K562 (cell line): ENCODE data around the gene ACYP2. TPM values are rescaled to one million over a fixed set of nuclear protein-coding genes. Genes with fewer than 3 reads are reported as not detected.

Experiments used
- ATAC-seq: fragments of 200-7000 bp; cut with Tn5 transposase; 3 replicates; pipeline ENCODE4 v1.9.1; 2020; ENCODE audit warnings: moderate library complexity
- BruUV-seq: library from RNA; stranded (reverse); fragments of 400-500 nt; replicated peaks from 2 replicates; lab custom pipeline; 2021; lab: Mats Ljungman, UMichigan
- CTCF ChIA-PET: fragments of 300-600 bp; formaldehyde crosslinking; extraction: SDS; loops from one replicate; lab custom pipeline; 2021; ENCODE audit warnings: low intra/inter-chr PET ratio; lab: Yijun Ruan, JAX
- POLR2A ChIA-PET: fragments of 300-600, 350-650 bp; sonication (Branson Sonifier 250); formaldehyde crosslinking; extraction: SDS; loops from one replicate; lab custom pipeline; 2021; ENCODE audit warnings: antibody characterized with exemption, inconsistent platforms; lab: Yijun Ruan, JAX
- DNase-seq, 4 experiments: peaks; one replicate each; pipeline versions ENCODE4 v3.0.0 to v3.0.0-alpha.2; 2011 to 2018; ENCODE audit warnings: low spot score in 3 of 4, mixed read lengths in 3 of 4; ENCODE audit errors: extremely low read depth in 1 of 4
- FAIRE-seq: peaks from 2 replicates; lab custom pipeline; 2011; peaks lifted over from hg19 to GRCh38; lab: Jason Lieb, UNC
- H2AFZ ChIP-seq: 2 replicates; pipeline ENCODE4 v1.6.0; 2011; ENCODE audit warnings: low read depth, low read length, control low read depth, inconsistent platforms
- H3K27ac ChIP-seq: fragments of 200-600 bp; 3 replicates; pipeline ENCODE4 v1.8.0; 2011; ENCODE audit warnings: low read depth, mild to moderate bottlenecking, control low read depth, inconsistent platforms, low read length, moderate library complexity, mixed read lengths; ENCODE audit errors: extremely low read depth
- H3K27me3 ChIP-seq, 2 experiments: fragments of 300-600 bp in 1 of 2; 2 replicates in 1 of 2; 3 replicates in 1 of 2; pipeline versions ENCODE4 v1.6.0 to v1.8.0; 2011; ENCODE audit warnings: inconsistent platforms in 2 of 2, low read length in 2 of 2, mild to moderate bottlenecking in 1 of 2, mixed read lengths in 1 of 2, moderate library complexity in 1 of 2; ENCODE audit not compliant: control insufficient read depth in 2 of 2, insufficient read depth in 2 of 2
- H3K36me3 ChIP-seq: fragments of 300-600 bp; 3 replicates; pipeline ENCODE4 v1.8.0; 2011; ENCODE audit warnings: mild to moderate bottlenecking, low read length, inconsistent platforms; ENCODE audit not compliant: control insufficient read depth, insufficient read depth
- H3K4me1 ChIP-seq, 2 experiments: fragments of 200-600 bp in 1 of 2; replicated peaks in 1 of 2; 2 replicates in 1 of 2; 3 replicates in 1 of 2; pipeline versions ENCODE4 v1.5.1 to v1.8.0; 2011; ENCODE audit warnings: inconsistent platforms in 2 of 2, low read length in 2 of 2, mild to moderate bottlenecking in 1 of 2, mixed read lengths in 1 of 2, moderate library complexity in 1 of 2; ENCODE audit not compliant: control insufficient read depth in 2 of 2, insufficient read depth in 2 of 2
- H3K4me2 ChIP-seq: 2 replicates; pipeline ENCODE4 v1.6.1; 2011; ENCODE audit warnings: low read length, control low read depth, inconsistent platforms, mixed read lengths; ENCODE audit not compliant: insufficient read depth
- H3K4me3 ChIP-seq: fragments of 200-600 bp; sonication (generic), shearing (Covaris generic); 2 replicates; pipeline ENCODE4 v1.5.1; 2016; ENCODE audit warnings: control low read depth, inconsistent platforms
- H3K79me2 ChIP-seq: fragments of 200-600 bp; 3 replicates; pipeline ENCODE4 v1.8.0; 2011; ENCODE audit warnings: low read length, inconsistent platforms; ENCODE audit not compliant: control insufficient read depth, insufficient read depth
- H3K9ac ChIP-seq, 2 experiments: 2 replicates each; pipeline versions ENCODE4 v1.6.0 to v1.6.1; 2011; ENCODE audit warnings: low read depth in 2 of 2, low read length in 2 of 2, control low read depth in 1 of 2, inconsistent platforms in 1 of 2, mild to moderate bottlenecking in 1 of 2, mixed read lengths in 1 of 2; ENCODE audit not compliant: insufficient read depth in 1 of 2
- H3K9me1 ChIP-seq: one replicate; pipeline ENCODE4 v1.6.0; 2011; ENCODE audit warnings: inconsistent platforms, mild to moderate bottlenecking, low read length, moderate library complexity; ENCODE audit not compliant: control insufficient read depth, insufficient read depth
- H3K9me3 ChIP-seq: replicated peaks from 2 replicates; pipeline ENCODE4 v1.5.1; 2011; ENCODE audit warnings: low read depth, low read length, inconsistent platforms; ENCODE audit not compliant: control insufficient read depth, insufficient read depth
- H4K20me1 ChIP-seq: replicated peaks from 2 replicates; pipeline ENCODE4 v1.6.1; 2011; ENCODE audit warnings: low read length, inconsistent platforms, mixed read lengths; ENCODE audit not compliant: control insufficient read depth, insufficient read depth
- CCAR2 ChIP-seq: fragments of 200-400 bp; formaldehyde crosslinking; IDR thresholded peaks from 2 replicates; pipeline ENCODE4 v1.6.1; 2017; ENCODE audit warnings: mild to moderate bottlenecking, low read depth, low read length
- COPS2 ChIP-seq: fragments of 450-650 bp; conservative IDR thresholded peaks from 2 replicates; pipeline ENCODE4 v1.6.1; 2016; ENCODE audit warnings: mild to moderate bottlenecking, moderate library complexity
- DACH1 ChIP-seq: fragments of 450-650 bp; IDR thresholded peaks from 2 replicates; pipeline ENCODE4 v1.6.1; 2018; ENCODE audit not compliant: partially characterized antibody
- DEAF1 ChIP-seq: fragments of 450-650 bp; formaldehyde crosslinking; IDR thresholded peaks from 2 replicates; pipeline ENCODE4 v1.4.0; 2020; ENCODE audit warnings: mild to moderate bottlenecking, moderate library complexity
- ETV6 ChIP-seq, 3 experiments: fragments of 150-350 bp in 1 of 3; sonication (generic) in 1 of 3; formaldehyde crosslinking in 1 of 3; IDR thresholded peaks; 2 replicates each; pipeline versions ENCODE4 v1.6.1 to v1.8.0; 2014 to 2022; ENCODE audit warnings: borderline replicate concordance in 2 of 3, low read depth in 2 of 3, antibody characterized with exemption in 1 of 3, low read length in 1 of 3, mild to moderate bottlenecking in 1 of 3, missing genetic modification reagents in 1 of 3
- EWSR1 ChIP-seq: fragments of 450-650 bp; IDR thresholded peaks from 2 replicates; pipeline ENCODE4 v1.6.1; 2018; ENCODE audit warnings: borderline replicate concordance, mild to moderate bottlenecking, low read depth, moderate library complexity; ENCODE audit not compliant: partially characterized antibody
- FOS ChIP-seq: IDR thresholded peaks from 3 replicates; pipeline ENCODE4 v1.6.1; 2011; ENCODE audit not compliant: insufficient read length; ENCODE audit errors: extremely low read depth
- HDAC6 ChIP-seq: IDR thresholded peaks from 2 replicates; pipeline ENCODE4 v1.6.1; 2012; ENCODE audit warnings: low read depth, mild to moderate bottlenecking, control low read depth, inconsistent platforms, low read length, moderate library complexity
- HDGF ChIP-seq: fragments of 450-650 bp; IDR thresholded peaks from 2 replicates; pipeline ENCODE4 v1.6.1; 2016
- RBM15 ChIP-seq: fragments of 200-400 bp; formaldehyde crosslinking; IDR thresholded peaks from 2 replicates; pipeline ENCODE4 v1.6.1; 2018; ENCODE audit warnings: mild to moderate bottlenecking, low read length, moderate library complexity; ENCODE audit not compliant: insufficient read depth
- SRF ChIP-seq, 2 experiments: fragments of 250-450, 450-650 bp in 1 of 2; sonication (Bioruptor Pico) in 1 of 2; sonication (generic) in 1 of 2; formaldehyde crosslinking; IDR thresholded peaks; 2 replicates each; pipeline versions ENCODE4 v1.5.0 to v1.5.1; 2020 to 2022; ENCODE audit warnings: mild to moderate bottlenecking in 1 of 2, missing genetic modification reagents in 1 of 2
- ZBTB12 ChIP-seq: fragments of 250-450 bp; sonication (Bioruptor Pico); IDR thresholded peaks from 2 replicates; pipeline ENCODE4 v1.4.0; 2020
- ZNF212 ChIP-seq: fragments of 450-650 bp; formaldehyde crosslinking; IDR thresholded peaks from 2 replicates; pipeline ENCODE4 v1.4.0; 2020; ENCODE audit warnings: mild to moderate bottlenecking
- ZNF444 ChIP-seq: fragments of 250-450 bp; sonication (Bioruptor Pico); IDR thresholded peaks from 2 replicates; pipeline ENCODE4 v1.4.0; 2020; ENCODE audit warnings: mild to moderate bottlenecking, moderate library complexity
- ZNF655 ChIP-seq: fragments of 250-450 bp; sonication (Bioruptor Pico); IDR thresholded peaks from 2 replicates; pipeline ENCODE4 v1.5.0; 2021
- WGBS: fragments of 100-300 bp; shearing (Covaris generic); methylation state at CpG from one replicate; pipeline ENCODE4 v1.1.6; 2016; ENCODE audit warnings: low coverage, mixed read lengths; ENCODE audit not compliant: insufficient coverage; ENCODE audit errors: missing lambda C conversion rate; 5-methylcytosine and 5-hydroxymethylcytosine counted together
- in situ Hi-C: fragments of 300-500 bp; cut with MboI; formaldehyde crosslinking; loops from 4 replicates; pipeline ENCODE4 v1.15.0; 2018; ENCODE audit warnings: inconsistent platforms, mixed read lengths
- intact Hi-C: fragments of 100-400 bp; cut with micrococcal nuclease; formaldehyde crosslinking; loops from 2 replicates; pipeline ENCODE4 v1.14.2; 2022
- polyA plus RNA-seq, 8 experiments: library from polyadenylated mRNA; depleted of rRNA in 4 of 8; stranded (reverse) in 5 of 8; unstranded in 3 of 8; fragments of >200 nt; fragmentation: Nextera tagmentation in 2 of 8; fragmentation: Illumina TruSeq in 1 of 8; extraction: Ambion mirVana in 2 of 8; extraction: Trizol in 1 of 8; gene quantifications; 2 replicates each; pipeline versions ENCODE4 v1.2.1 to v1.2.3, GENCODE V29; 2011 to 2014; ENCODE audit warnings: inconsistent platforms in 1 of 8, missing spikeins in 1 of 8
- total RNA-seq, 7 experiments: library from RNA; depleted of rRNA in 6 of 7; stranded (reverse); fragments of >200 nt in 6 of 7; fragmentation: Illumina TruSeq in 2 of 7; extraction: Trizol in 2 of 7; gene quantifications; 2 replicates each; pipeline versions ENCODE4 v1.2.1 to v1.2.3, GENCODE V29; 2011 to 2021; ENCODE audit warnings: low replicate concordance in 1 of 7
- TF ChIP-seq, protein P1 (sequence below): IDR thresholded peaks from 3 replicates; pipeline ENCODE4 v1.6.1; 2011; ENCODE audit warnings: borderline replicate concordance, mild to moderate bottlenecking; ENCODE audit not compliant: insufficient read length, insufficient read depth

Gene ACYP2
- total and polyA plus RNA-seq, 9 of the 15 experiments (the other 6 are each of a cell fraction or from before 2014, with no cell fraction given), result 1.0 to 4.1 (median 2.0) TPM

DNA sequence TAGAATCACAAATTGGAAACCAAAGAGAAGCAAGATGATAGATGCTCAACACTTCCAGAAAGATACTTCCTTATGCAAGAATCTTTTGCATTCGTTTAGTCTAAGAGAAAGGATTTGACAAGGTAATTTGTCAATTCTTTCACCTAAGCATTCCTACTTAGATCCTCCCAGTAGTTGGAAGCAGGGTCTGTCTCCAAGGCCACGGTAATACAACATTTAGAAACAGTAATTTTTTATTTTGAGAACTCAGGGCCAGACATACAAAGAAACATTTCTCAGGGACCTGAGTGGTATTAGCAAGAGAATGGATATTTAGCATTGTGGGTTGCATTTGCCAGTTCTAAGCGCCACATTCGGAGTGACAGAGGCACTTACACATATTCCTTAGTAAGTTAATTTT lies 68.6 kb downstream of the ACYP2 start:
- in situ Hi-C loops, result no loop called here
- H3K27me3 ChIP-seq, result no peaks in the 10 kb centered on the region
- H3K4me1 ChIP-seq, result no peaks in the 10 kb centered on the region
- WGBS, result 32% methylated on average over 4 of the region's 4 CpGs
- no peaks in the 10 kb centered on the region for H3K9me1 ChIP-seq
- no peak overlapping the region for H3K4me2 ChIP-seq
- no peaks in the 10 kb centered on the region for H3K36me3 ChIP-seq
- CTCF ChIA-PET, result no interaction called here
- POLR2A ChIA-PET, result no interaction called here
- DNase-seq, result no peak
- no peaks in the 10 kb centered on the region for H3K79me2 ChIP-seq
- BruUV-seq, result no TSS peak
- no peaks in the 10 kb centered on the region for H4K20me1 ChIP-seq
- no peak overlapping the region for H3K27ac ChIP-seq
- no peak for TF ChIP-seq CCAR2
- no peak for TF ChIP-seq DACH1
- TF ChIP-seq FOS, result no peak
- no peak for TF ChIP-seq ZNF444 (CRISPR knock-in tag)
- no peak for TF ChIP-seq DEAF1 (CRISPR knock-in tag)
- no peak for TF ChIP-seq ZNF655 (CRISPR knock-in tag)
- TF ChIP-seq ZNF212 (CRISPR knock-in tag), result no peak
- no peak for TF ChIP-seq RBM15
- TF ChIP-seq COPS2, result no peak
- TF ChIP-seq, protein P1, sequence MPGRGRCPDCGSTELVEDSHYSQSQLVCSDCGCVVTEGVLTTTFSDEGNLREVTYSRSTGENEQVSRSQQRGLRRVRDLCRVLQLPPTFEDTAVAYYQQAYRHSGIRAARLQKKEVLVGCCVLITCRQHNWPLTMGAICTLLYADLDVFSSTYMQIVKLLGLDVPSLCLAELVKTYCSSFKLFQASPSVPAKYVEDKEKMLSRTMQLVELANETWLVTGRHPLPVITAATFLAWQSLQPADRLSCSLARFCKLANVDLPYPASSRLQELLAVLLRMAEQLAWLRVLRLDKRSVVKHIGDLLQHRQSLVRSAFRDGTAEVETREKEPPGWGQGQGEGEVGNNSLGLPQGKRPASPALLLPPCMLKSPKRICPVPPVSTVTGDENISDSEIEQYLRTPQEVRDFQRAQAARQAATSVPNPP, result no peak
- TF ChIP-seq EWSR1, result no peak
- no peak for TF ChIP-seq ETV6 (IDR thresholded peaks at IDR 0.05; ENCODE audit: borderline replicate concordance in 1 of 2, low read depth in 2 of 2, low read length in 1 of 2)
- no peak for TF ChIP-seq ETV6 (CRISPR knock-in tag; IDR thresholded peaks at IDR 0.05; ENCODE audit: borderline replicate concordance)
- TF ChIP-seq SRF (CRISPR knock-in tag; IDR thresholded peaks at IDR 0.05), result no peak
- TF ChIP-seq HDGF, result no peak
- no peak for TF ChIP-seq ZBTB12 (CRISPR knock-in tag)
- no peak for TF ChIP-seq HDAC6
- H3K4me3 ChIP-seq, result no peak overlapping the region
- no peak for ATAC-seq
- intact Hi-C loops, result no loop called here
- FAIRE-seq, result no peak
- no peak overlapping the region for H2AFZ ChIP-seq
- no peaks in the 10 kb centered on the region for H3K9me3 ChIP-seq
- no peak overlapping the region for H3K9ac ChIP-seq
